ENCODE data around the gene LRRC3C.

The LRRC3C gene

GRCh38 chr17:39960524-39961041 lies 33.1 kb downstream of the LRRC3C start:
- H3K4me3 ChIP-seq (ENCODE audit: control insufficient read depth, low read depth, low read length), result no peak overlapping the region
- DNase-seq (ENCODE audit: low read depth), result no peak
- no peak for TF ChIP-seq CTCF (IDR thresholded peaks at IDR 0.05; ENCODE audit: control insufficient read depth, insufficient read depth, low read depth, low read length, missing control alignments)

GRCh38 chr17:39962642-39963220 lies 35.2 kb downstream of the LRRC3C start, which contains the start of gene GSDMA:
TSS of gene GSDMA (plus strand) at chr17:39963004. CDS start at chr17:39965688, 2,684 bp downstream.
- no peak for TF ChIP-seq CTCF (IDR thresholded peaks at IDR 0.05; ENCODE audit: control insufficient read depth, insufficient read depth, low read depth, low read length, missing control alignments)
- DNase-seq (ENCODE audit: low read depth), result no peak

GRCh38 chr17:39963829-39964228 lies 36.3 kb downstream of the LRRC3C start:
- H3K4me3 ChIP-seq (ENCODE audit: control insufficient read depth, low read depth, low read length), result no peak overlapping the region
- TF ChIP-seq CTCF (IDR thresholded peaks at IDR 0.05; ENCODE audit: control insufficient read depth, insufficient read depth, low read depth, low read length, missing control alignments), result no peak
- no peak for DNase-seq (ENCODE audit: low read depth)

More at GRCh38 chr17:39962642-39963220, 35.2 kb downstream of the LRRC3C start, which contains the start of gene GSDMA:
- H3K4me3 ChIP-seq (ENCODE audit: control insufficient read depth, low read depth, low read length), result no peak within 1 kb of the TSS

- no peak for TF ChIP-seq CTCF (IDR thresholded peaks at IDR 0.05; ENCODE audit: control insufficient read depth, insufficient read depth, low read depth, low read length, missing control alignments)
Observed at GRCh38 chr17:39965017-39965699, 37.6 kb downstream of the LRRC3C start.

GRCh38 chr17:39966771-39967170 lies 39.2 kb downstream of the LRRC3C start:
- no peak for DNase-seq (ENCODE audit: low read depth)
- no peak overlapping the region for H3K4me3 ChIP-seq (ENCODE audit: control insufficient read depth, low read depth, low read length)
- no peak for TF ChIP-seq CTCF (IDR thresholded peaks at IDR 0.05; ENCODE audit: control insufficient read depth, insufficient read depth, low read depth, low read length, missing control alignments)

More at GRCh38 chr17:39965017-39965699, 37.6 kb downstream of the LRRC3C start:
- no peak overlapping the region for H3K4me3 ChIP-seq (ENCODE audit: control insufficient read depth, low read depth, low read length)
- no peak for DNase-seq (ENCODE audit: low read depth)

- no peak overlapping the region for H3K4me3 ChIP-seq (ENCODE audit: control insufficient read depth, low read depth, low read length)
- TF ChIP-seq CTCF (IDR thresholded peaks at IDR 0.05; ENCODE audit: control insufficient read depth, insufficient read depth, low read depth, low read length, missing control alignments), result no peak
- no peak for DNase-seq (ENCODE audit: low read depth)
Observed at GRCh38 chr17:39968761-39969160, 41.2 kb downstream of the LRRC3C start.
